HG03103 (cell line): ENCODE results near the gene ACKR3.

Experiments
- ATAC-seq: cut with Tn5 transposase; IDR thresholded peaks from one replicate; pipeline ENCODE4 v1.9.1; 2021; ENCODE audit warnings: low read depth; ENCODE audit not compliant: unreplicated experiment

The ACKR3 gene

GRCh38 chr2:236625156-236625690 is 55.6 kb downstream of the ACKR3 start:
- no peak for ATAC-seq

- ATAC-seq: no peak
These were observed 56.9 kb downstream of the ACKR3 start for GRCh38 chr2:236626391-236627150.

- no peak for ATAC-seq
These were observed 57.6 kb downstream of the ACKR3 start for GRCh38 chr2:236627193-236627592.

- ATAC-seq: no peak
These were observed 58.2 kb downstream of the ACKR3 start for GRCh38 chr2:236627841-236628240.

GRCh38 chr2:236628256-236628901 is 58.8 kb downstream of the ACKR3 start:
- ATAC-seq: no peak

GRCh38 chr2:236628981-236629605 is 59.5 kb downstream of the ACKR3 start:
- ATAC-seq: no peak

GRCh38 chr2:236629961-236630872 is 60.6 kb downstream of the ACKR3 start:
- no peak for ATAC-seq

GRCh38 chr2:236631281-236631855 is 61.7 kb downstream of the ACKR3 start:
- no peak for ATAC-seq

- ATAC-seq: no peak
These were observed 62.2 kb downstream of the ACKR3 start for GRCh38 chr2:236631856-236632291.
